HG02885 (cell line): ENCODE data around the gene NUP188.
A peak's percentile ranks its signal among the peaks of the same experiment; 100 is the strongest.

Experiments
- ATAC-seq: cut with Tn5 transposase; IDR thresholded peaks from one replicate; pipeline ENCODE4 v1.9.1; 2021; ENCODE audit warnings: mild to moderate bottlenecking; ENCODE audit not compliant: unreplicated experiment, poor library complexity

Gene NUP188

GRCh38 chr9:128947527-128948301 lies at the start of gene NUP188, which contains the start of gene DOLK:
TSS of gene NUP188 (plus strand) at chr9:128947699. CDS start at chr9:128947720, 21 bp downstream.
TSS of gene DOLK (minus strand) at chr9:128947603. CDS start at chr9:128947303, 300 bp downstream.
- ATAC-seq: peak; percentile 82

GRCh38 chr9:128898382-128898781 lies 49.1 kb upstream of the NUP188 start:
- ATAC-seq: no peak

GRCh38 chr9:128898845-128899565 lies 48.5 kb upstream of the NUP188 start:
- no peak for ATAC-seq

GRCh38 chr9:128899566-128900322 lies 47.8 kb upstream of the NUP188 start:
- ATAC-seq: no peak

GRCh38 chr9:128901379-128901778 lies 46.1 kb upstream of the NUP188 start:
- ATAC-seq: no peak

- ATAC-seq: no peak
Observed at GRCh38 chr9:128901822-128902221, 45.7 kb upstream of the NUP188 start.

GRCh38 chr9:128902351-128903078 lies 45.0 kb upstream of the NUP188 start:
- ATAC-seq: peak; percentile 87

- ATAC-seq: no peak
Observed at GRCh38 chr9:128903079-128903461, 44.4 kb upstream of the NUP188 start.

GRCh38 chr9:128903871-128904620 lies 43.5 kb upstream of the NUP188 start:
- no peak for ATAC-seq

- no peak for ATAC-seq
Observed at GRCh38 chr9:128905964-128906363, 41.5 kb upstream of the NUP188 start.

- ATAC-seq: no peak
Observed at GRCh38 chr9:128906741-128907140, 40.8 kb upstream of the NUP188 start.

GRCh38 chr9:128908372-128908771 lies 39.1 kb upstream of the NUP188 start:
- no peak for ATAC-seq

- ATAC-seq: no peak
Observed at GRCh38 chr9:128909859-128910258, 37.6 kb upstream of the NUP188 start.

GRCh38 chr9:128910906-128911305 lies 36.6 kb upstream of the NUP188 start:
- no peak for ATAC-seq

- no peak for ATAC-seq
Observed at GRCh38 chr9:128911529-128912035, 35.9 kb upstream of the NUP188 start.

GRCh38 chr9:128912270-128912853 lies 35.1 kb upstream of the NUP188 start:
- no peak for ATAC-seq

GRCh38 chr9:128913048-128913900 lies 34.2 kb upstream of the NUP188 start:
- ATAC-seq: no peak
